ENCODE measurements around the gene RALA.
"Not testable (repeated sequence)": the region's sequence is repeated elsewhere in the genome, so short reads cannot be mapped to it uniquely, and the experiment has no call there.

RALA gene

GRCh38 chr7:39732837-39733804, 109.7 kb downstream of the RALA start:
- peak; percentile 93 for DNase-seq (ENCODE audit: low spot score)

DNA sequence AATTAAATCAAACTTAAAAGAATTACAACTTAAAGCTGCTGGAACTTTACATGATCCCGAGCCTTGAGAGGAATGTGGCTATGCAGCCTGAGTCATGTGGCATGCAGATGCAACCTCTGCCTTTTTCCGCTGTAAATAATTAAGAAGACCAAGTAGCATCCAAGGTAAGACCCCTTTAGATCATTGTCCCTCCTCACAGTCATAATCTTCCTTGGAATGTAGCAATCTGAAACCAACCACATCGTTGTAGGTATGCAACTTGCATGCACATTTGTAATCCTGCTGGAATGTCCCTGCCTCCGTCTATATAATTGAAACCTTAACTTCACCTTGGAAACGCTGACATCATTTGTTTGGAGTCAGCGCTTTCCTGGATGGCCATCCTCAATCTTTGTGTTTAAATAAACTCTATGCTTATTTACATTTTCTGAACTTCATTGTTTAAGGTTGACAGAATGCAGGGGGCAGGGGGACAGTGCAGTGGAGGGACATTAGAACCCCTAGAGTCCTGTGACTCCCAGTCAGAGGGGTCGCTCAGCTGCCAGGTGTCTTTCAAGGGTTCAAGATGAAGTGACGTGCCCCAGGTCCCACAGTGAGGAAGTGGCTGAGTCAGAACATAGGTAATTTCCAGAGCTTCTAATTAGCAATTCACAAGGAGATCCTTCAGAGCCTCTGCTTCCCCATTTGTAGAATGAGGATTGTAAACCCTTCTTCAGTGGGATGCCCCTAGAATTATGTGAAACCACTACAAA, 110.7 kb downstream of the RALA start:
- no peak for DNase-seq (ENCODE audit: low spot score)

DNA sequence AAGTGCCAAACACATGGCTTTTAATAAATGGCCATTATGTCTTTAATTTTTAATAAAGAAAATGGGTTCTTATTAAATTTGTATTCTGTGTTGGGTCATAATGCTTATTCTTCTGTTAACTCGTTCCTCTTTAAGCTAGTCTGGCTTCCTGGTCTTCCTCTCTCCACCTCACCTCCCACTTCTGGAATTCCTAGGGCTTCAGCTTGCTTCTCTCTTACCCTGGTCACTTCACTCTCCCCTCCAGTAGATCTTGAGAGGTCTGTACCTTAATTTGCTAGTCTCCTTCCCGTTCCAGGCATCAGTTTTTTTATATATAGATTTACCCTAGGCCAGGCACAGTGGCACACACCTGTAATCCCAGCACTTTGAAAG, 111.2 kb downstream of the RALA start:
- DNase-seq (ENCODE audit: low spot score), result no peak

DNA sequence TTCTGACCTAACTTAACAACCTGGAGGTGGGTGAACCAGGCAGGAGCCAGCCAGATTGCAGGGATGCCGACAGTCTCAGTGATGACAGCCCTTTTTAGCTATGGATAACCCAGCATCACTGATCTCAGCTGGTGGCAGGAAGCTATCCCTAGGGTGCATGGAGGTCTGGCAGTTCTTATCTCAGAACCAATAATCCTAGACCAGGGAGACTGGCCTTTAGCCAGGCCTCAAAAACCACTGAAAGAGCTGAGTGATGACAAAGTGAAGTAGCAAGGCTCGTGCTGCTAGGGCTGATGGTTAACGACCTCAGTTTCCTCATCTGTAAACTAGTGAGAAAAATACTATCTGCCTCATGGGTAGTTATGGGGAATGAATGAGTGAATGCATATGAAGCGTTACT, 112.5 kb downstream of the RALA start:
- DNase-seq (ENCODE audit: low spot score), result no peak

DNA sequence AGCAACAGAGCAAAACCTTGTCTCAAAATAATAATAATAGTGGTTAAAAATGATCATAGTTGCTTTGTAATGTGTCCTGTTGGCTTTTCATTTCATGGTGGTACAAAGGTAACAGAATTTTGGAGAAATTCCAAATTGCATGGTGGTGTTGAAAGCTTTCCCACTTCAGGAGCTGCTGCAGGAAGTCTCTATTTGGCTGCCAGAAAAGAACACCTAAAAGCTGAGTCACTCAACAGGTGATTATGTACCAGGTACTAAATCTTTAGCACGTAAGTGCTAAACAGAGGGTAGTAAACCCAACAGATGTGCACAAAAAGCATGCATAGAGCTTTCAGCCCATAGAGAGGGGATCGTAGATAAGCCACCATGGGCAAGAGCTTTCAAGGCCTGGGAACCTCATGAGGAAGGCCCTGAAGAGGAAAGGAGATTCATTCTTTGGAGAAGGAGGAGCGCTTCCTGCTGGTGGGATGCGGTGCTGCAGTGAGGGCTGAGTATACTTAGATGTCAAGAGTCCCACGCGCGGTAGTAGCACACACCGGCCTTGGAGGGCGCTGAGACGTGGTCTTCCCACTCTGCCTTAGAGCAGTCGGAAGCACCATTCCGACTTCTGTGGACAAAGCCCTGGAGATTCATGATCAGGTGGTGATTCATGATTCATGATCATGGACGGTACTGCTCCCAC, 118.7 kb downstream of the RALA start:
- DNase-seq (ENCODE audit: low spot score), result no peak

DNA sequence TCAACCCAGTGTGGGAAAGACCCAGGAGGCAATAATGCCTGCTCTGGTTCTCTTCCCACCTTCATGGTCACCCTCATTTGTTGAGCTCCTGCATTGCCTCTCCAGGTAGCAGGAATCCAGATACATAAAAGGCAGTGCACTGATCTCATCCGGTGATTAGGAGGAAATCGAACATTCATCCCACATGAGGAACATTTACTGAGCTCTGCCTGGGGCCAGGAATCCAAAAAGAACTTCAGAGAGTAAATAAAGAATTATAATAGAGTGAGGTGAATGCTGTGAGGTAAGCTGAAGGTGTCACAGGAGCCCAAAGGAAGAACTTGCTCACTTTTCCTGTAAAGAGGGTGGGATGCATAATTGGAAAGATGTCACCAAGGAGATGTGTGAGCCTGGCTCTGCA, 121.2 kb downstream of the RALA start:
- no peak for DNase-seq (ENCODE audit: low spot score)

DNA sequence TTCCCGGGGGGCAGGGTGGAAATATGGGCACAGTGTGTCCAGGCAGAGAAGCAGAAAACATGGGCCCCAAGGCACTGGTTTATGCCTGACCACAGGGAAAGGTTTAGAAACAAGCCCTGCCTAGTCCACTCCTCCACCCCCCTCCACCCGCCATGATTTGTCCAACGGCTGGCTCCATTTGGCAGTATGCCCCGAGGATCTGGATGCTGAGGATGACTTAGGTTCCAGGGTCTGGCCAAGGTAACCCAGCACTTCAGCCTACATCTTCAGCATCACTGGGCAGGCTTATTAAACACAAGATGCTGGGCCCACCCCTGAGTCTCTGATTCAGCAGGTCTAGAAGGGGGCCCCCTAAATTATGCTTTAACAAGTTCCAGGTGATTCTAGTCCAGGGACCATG, 121.9 kb downstream of the RALA start:
- DNase-seq (ENCODE audit: low spot score), result no peak

DNA sequence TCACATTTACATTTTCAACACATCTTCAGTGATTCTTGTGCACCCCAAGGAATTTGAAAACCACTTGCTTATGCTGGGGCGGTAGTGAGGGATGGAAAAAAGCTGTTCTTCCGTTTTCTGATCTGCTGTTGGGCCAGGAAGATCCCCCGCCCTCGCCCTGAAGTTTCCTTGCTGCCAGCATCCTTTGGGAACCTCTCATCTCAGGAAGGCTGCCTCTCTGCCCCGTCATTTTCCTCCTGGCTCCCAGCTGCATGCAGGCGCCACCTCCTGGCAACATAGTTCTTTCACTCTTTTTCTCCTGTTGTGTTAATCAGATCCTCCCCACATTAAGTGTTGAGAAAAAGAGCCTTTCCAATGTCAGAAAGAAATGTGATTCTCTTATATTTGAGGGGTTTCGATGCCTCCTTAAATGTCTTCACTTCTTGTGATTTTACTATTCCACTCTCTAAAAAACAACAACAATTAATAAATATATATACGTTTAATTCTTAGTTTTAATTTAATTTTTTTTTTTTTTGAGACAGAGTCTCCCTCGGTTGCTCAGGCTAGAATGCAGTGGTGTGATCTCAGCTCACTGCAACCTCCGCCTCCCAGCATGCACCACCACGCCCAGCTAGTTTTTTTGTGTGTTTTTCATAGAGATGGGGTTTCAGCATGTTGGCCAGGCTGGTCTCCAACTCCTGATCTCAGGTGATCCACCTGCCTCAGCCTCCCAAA, 122.9 kb downstream of the RALA start:
- peak; percentile 68 for DNase-seq (ENCODE audit: low spot score)

DNA sequence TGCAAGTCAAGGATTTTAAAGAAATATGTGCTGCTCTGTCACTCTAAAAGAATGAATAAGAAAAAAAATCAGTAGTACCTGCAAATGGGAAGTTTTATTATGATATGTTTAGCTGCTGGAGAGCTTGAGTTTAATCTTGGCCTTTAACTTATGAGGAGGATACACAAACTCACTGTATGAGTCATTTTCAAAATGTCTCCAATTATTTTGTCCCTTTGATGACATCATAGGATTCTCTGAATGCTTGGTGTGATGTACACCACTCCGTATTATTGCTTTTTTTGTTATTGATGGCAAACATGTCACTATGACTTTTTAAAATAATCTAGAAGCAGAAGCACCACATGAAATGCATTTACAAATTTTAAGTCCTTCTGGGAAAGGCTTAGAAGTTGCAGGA, 125.8 kb downstream of the RALA start:
- DNase-seq (ENCODE audit: low spot score), result no peak

- no peak for DNase-seq (ENCODE audit: low spot score)
Observed at GRCh38 chr7:39749717-39750116, 126.3 kb downstream of the RALA start.

DNA sequence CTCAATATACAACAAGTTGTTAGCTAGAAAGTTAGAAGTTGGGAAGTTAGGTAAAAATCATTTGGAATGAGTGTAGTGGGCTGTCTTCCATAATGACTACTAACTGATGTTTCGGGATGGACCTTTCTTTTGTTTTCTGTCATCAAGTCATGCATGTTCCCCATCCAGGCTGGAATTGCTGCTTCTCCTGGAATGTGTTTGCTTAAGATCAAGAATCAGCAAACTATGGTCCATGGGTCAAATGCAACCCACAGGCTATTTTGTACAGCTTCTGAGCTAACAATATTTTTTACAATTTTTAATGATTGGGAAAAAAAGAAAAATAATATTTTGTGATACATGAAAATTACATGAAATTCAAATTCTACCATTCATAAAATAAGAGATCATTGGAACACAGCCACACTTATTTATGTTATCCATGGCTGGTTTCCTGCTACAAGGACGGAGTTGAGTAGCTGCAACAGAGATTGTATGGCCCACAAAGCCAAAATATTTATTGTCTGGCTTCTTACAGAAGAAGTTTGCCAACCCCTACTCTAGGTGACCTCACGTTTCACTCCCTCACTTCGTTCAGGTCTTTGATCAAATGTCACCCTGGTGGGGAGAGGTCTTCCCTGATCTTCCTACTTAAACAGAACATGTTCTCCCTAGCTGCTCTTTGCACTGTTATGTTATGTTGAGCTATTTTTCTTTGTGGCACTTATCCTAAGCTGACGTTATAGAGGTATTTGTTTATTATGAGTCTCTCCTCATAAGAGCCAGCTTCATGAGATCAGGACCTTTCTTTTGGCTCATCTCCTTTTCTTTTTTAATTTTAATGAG, 127.1 kb downstream of the RALA start:
- DNase-seq (ENCODE audit: low spot score), result no peak

GRCh38 chr7:39753237-39753636, 129.9 kb downstream of the RALA start:
- not testable (repeated sequence) for DNase-seq (ENCODE audit: low spot score)

GRCh38 chr7:39753823-39754325, 130.5 kb downstream of the RALA start:
- DNase-seq (ENCODE audit: low spot score), result no peak

GRCh38 chr7:39754326-39755120, 131.2 kb downstream of the RALA start:
- no peak for DNase-seq (ENCODE audit: low spot score)

- DNase-seq (ENCODE audit: low spot score), result no peak
Observed at GRCh38 chr7:39757604-39758003, 134.2 kb downstream of the RALA start.

Measured in germinal center (tissue), 1 donor.